DOHH2 (cell line): ENCODE measurements around the gene GALNT15.

Experiments used
- CTCF ChIP-seq: fragments of 200-600 bp; sonication (generic); IDR thresholded peaks from one replicate; pipeline ENCODE4 v1.5.1; 2014; ENCODE audit warnings: antibody characterized with exemption, mild to moderate bottlenecking, low read depth, low read length; ENCODE audit not compliant: poor library complexity, severe bottlenecking
- EZH2phosphoT487 ChIP-seq: fragments of 200-600 bp; sonication (generic); IDR thresholded peaks from 2 replicates; pipeline ENCODE4 v1.6.1; 2017; ENCODE audit warnings: borderline replicate concordance, mild to moderate bottlenecking, antibody characterized with exemption, low read length, moderate library complexity, mixed read lengths

GRCh38 chr3:16174389-16174788, at the start of gene GALNT15:
- TF ChIP-seq CTCF (no peak), EZH2phosphoT487 (no peak)
